GM13977 (cell line): ENCODE results near the gene FMO1.
A peak's percentile ranks its signal among the peaks of the same experiment; 100 is the strongest.

Experiments used
- DNase-seq: peaks from one replicate; pipeline ENCODE4 v3.0.0; 2012; ENCODE audit warnings: low spot score
- in situ Hi-C: fragments of 300-500 bp; cut with MboI; formaldehyde crosslinking; loops from one replicate; pipeline ENCODE4 v1.12.0; 2022; ENCODE audit warnings: low sequenced_read_pairs, low pct_unique_long_range_greater_than_20kb, mixed read lengths, inconsistent platforms; ENCODE audit not compliant: unreplicated experiment
- TF ChIP-seq, protein P1 (sequence below): IDR thresholded peaks from 2 replicates; pipeline ENCODE4 v1.5.1; 2012; ENCODE audit warnings: mild to moderate bottlenecking, control low read depth; ENCODE audit not compliant: insufficient read depth; ENCODE audit errors: extremely low read depth, missing control alignments

Gene FMO1

DNA sequence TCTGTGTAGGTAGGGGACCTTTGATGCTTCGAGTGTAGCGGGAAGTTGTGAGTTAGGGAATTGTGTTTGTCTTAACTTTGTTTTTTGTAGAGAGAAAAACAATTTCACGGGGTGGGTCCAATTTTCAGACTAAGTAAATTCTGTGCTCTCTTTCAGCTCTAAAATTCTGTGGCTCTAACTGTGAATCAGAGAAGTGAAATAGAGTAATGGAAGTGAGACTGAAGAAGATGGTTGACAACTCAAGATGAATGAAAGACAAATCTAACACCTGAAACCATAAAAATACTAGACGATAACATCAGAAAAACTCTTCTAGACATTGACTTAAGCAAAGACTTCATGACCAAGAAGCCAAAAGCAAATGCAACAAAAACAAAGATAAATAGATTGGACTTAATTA is 4.4 kb upstream of the FMO1 start:
- TF ChIP-seq, protein P1, sequence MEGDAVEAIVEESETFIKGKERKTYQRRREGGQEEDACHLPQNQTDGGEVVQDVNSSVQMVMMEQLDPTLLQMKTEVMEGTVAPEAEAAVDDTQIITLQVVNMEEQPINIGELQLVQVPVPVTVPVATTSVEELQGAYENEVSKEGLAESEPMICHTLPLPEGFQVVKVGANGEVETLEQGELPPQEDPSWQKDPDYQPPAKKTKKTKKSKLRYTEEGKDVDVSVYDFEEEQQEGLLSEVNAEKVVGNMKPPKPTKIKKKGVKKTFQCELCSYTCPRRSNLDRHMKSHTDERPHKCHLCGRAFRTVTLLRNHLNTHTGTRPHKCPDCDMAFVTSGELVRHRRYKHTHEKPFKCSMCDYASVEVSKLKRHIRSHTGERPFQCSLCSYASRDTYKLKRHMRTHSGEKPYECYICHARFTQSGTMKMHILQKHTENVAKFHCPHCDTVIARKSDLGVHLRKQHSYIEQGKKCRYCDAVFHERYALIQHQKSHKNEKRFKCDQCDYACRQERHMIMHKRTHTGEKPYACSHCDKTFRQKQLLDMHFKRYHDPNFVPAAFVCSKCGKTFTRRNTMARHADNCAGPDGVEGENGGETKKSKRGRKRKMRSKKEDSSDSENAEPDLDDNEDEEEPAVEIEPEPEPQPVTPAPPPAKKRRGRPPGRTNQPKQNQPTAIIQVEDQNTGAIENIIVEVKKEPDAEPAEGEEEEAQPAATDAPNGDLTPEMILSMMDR, result no peak
- DNase-seq, result no peak

DNA sequence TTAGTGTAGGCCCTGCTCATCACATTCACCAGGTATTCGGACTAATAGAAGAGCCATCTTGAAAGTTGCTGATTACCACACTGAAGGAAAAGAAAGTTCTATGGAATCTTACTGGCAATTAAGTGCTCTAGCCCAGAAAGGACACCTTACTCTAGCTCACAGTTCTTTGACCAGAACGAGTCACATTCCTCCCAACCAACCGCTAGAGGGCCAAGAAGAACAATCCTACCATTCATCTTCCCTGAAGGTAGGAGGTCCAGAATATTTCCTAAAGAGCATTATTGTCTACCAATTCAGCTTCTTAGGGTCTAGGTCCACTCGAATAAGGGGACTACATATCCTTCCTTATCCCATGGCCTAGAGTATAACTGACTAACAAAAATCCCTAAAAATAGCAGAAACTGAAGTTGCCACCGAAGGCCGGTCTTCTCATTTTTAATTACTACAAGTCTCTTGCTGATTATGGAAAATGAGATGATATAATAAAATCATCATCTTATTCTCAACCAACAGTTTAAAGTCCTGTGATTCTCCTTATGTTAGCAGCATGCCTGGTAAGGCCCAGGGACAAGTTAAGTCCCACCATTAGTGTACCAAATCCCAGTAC is 2.7 kb upstream of the FMO1 start:
- in situ Hi-C loops, result no loop called here
- TF ChIP-seq, protein P1, result peak; percentile 76
- peak; percentile 48 for DNase-seq

More for the DNA sequence above, 4.4 kb upstream of the FMO1 start:
- in situ Hi-C loops, result no loop called here

DNA sequence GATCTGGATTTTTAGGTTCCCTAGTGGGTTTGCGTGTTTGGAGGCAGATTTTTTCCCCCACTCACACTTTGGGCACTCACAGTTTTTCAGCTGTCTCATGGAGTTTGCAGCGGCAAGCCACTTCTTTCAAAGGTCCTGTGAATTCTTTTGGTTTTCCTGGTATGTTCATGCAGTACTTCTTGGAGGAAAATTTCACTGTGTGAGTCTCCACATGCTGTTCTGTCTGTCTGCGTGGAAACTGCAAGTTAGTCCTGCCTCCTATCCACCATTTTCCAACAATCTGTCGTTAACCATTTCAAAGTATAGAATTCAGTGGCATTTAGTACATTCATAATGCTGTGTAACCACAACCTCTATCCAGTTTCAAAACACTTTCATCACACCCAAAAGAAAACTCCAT is 793 bp upstream of the FMO1 start:
- TF ChIP-seq, protein P1, result no peak
- DNase-seq, result no peak
- in situ Hi-C loops, result no loop called here

DNA sequence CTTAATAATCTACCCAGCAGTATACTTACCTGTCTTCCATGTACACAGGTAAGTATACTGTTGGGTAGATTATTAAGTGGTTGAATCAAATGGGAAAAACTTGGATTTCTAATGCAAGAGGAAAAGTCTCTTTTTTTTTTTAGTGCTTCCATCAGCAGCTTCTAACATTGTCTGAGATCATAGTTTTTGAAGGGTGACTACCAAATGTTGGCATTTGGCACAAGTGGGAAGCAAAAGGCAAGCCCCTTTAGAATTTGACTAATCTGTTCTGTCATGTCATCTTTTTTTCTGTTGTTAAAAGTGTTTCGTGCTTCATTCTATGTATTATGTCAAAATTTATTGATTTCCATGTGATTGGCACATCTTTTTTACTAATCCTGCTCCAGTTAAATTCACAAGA is 547 bp downstream of the FMO1 start:
- DNase-seq, result no peak
- in situ Hi-C loops, result no loop called here
- TF ChIP-seq, protein P1, result no peak

DNA sequence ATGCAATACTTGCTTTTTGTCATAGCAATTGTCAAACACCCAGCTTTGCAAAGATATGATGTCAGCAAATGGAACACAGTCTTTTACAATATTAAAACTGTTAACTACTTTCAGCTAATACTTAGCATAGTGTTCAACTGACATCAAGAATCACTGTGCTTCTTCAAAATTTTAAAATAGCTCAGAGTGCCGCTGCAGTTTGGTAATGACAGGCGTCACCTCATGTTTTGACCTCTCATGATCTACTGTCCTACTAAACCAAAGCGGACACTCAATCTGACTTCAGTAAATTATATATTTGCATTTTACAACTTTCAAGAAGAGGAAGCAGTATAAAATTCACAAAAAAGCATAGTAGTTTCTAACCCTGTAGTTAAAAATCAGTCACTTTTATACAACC is 2.0 kb downstream of the FMO1 start:
- TF ChIP-seq, protein P1, result no peak

DNA sequence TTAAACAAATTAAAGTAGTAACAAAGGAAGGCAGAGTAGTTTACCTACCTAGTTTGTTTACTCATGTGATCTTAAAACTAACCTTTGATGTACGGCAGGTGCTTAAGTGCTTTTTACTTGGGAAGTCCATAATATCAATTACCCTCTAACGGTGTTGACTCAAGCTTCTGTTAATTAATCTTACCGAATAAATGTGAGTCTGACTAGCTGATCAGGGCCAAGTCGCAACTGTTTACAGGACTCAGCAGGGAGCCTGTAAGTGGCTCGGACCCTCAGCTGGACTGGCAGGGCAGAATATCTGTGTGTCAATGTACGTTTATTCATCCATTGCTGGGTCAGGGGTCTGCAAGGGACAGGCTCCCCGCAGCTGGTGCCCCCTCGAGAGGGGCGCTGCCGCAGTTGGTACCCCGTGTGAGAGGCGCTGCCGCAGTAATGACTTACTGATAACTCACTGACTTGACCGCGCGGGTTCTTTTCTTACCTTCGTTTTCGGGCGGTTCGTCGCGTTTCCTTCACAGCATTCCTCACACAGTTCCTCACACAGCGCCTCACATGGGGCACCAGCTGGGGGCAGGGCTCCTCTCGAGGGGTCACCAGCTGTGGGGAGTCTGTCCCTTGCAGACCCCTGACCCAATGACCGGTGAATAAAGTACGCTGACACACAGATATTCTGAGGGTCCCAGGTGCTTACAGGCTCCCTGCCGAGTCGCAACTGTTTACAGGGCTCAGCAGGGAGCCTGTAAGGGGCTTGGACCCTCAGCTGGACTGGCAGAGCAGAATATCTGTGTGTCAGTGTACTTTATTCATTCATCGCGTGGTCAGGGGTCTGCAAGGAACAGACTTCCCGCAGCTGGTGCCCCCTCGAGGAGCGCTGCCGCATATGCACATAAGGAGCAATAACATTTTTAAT is 3.0 kb downstream of the FMO1 start:
- TF ChIP-seq, protein P1, result peak; percentile 55
- in situ Hi-C loops, result loop anchor here (10.0 kb wide), 1 partner anchor 54 kb away; no protein-coding TSS in a partner anchor
- DNase-seq, result no peak

More for the DNA sequence above, 2.0 kb downstream of the FMO1 start:
- DNase-seq, result no peak
- in situ Hi-C loops, result loop anchor here (10.0 kb wide), 1 partner anchor 55 kb away; no protein-coding TSS in a partner anchor
